Peyer's patch (tissue), 4 donors: ENCODE data around the gene B9D2.

ENCODE experiments used
- CTCF ChIP-seq, 6 experiments: fragments of 450-650 bp in 4 of 6; fragments of 200-600 bp in 2 of 6; sonication (generic) in 1 of 6; IDR thresholded peaks; one replicate each; pipeline ENCODE4 v1.5.1; 2017 to 2019; ENCODE audit warnings: antibody characterized with exemption in 6 of 6, mild to moderate bottlenecking in 3 of 6, moderate library complexity in 1 of 6
- POLR2A ChIP-seq, 2 donors: fragments of 450-650 bp; IDR thresholded peaks; one replicate each; pipeline ENCODE4 v1.5.1; 2017; ENCODE audit warnings: antibody characterized with exemption in 2 of 2, mild to moderate bottlenecking in 2 of 2, moderate library complexity in 2 of 2

GRCh38 chr19:41311613-41312012, 52.3 kb downstream of the B9D2 start:
- TF ChIP-seq CTCF (IDR thresholded peaks at IDR 0.05), result no peak
- no peak for TF ChIP-seq POLR2A (IDR thresholded peaks at IDR 0.05)
